Hematopoietic multipotent progenitor cell treated with erythropoietin and hydrocortisone succinate and interleukin-3 and kit ligand, for 4 days (in vitro differentiated cells): ENCODE data around the gene SUMO4.

ENCODE experiments used
- DNase-seq: peaks from one replicate; pipeline ENCODE4 v3.0.0-alpha.2; 2015

Gene SUMO4

GRCh38 chr6:149392093-149392492 lies 8.0 kb upstream of the SUMO4 start:
- DNase-seq, result no peak

DNA sequence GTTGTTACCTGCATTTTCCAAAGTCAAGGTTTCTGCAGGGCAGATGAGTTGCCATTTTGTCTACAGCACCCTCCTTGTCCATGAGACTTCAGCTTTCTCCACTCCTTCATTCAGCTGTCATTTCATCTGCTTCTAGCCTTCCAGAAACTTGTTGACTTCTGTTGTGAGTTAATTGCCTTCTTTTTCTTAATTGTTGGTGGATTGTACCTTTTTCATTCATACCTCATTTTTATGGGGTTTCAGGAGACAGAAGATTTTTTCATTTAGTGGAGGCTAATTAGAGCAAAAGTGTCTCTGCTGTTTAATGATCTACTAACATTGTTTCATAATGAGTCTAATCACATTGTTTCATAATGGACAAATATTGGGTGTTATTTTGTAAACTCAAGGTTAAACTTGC lies 7.5 kb upstream of the SUMO4 start:
- DNase-seq, result no peak

GRCh38 chr6:149393002-149393679 lies 6.9 kb upstream of the SUMO4 start:
- DNase-seq, result no peak

- no peak for DNase-seq
Observed at GRCh38 chr6:149395185-149395584, 4.9 kb upstream of the SUMO4 start.

- DNase-seq, result no peak
Observed at GRCh38 chr6:149397384-149397783, 2.7 kb upstream of the SUMO4 start.

DNA sequence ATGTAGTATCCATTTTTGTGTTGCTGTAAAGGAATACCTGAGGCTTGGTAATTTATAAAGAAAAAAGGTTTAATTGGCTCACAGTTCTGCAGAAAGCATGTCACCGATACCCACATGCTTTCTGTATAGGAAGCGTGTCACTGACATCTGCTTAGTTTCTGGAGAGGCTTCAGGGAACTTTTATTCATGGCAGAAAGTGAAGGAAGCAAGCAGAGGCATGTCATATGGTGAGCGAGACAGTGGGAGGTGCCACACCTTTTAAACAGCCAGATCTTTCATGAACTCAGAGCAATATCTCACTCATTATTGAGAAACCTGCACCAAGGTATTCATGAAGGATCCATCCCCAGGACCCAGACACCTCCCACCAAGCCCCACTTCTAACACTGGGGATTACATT lies 3.5 kb downstream of the SUMO4 start:
- DNase-seq, result no peak

DNA sequence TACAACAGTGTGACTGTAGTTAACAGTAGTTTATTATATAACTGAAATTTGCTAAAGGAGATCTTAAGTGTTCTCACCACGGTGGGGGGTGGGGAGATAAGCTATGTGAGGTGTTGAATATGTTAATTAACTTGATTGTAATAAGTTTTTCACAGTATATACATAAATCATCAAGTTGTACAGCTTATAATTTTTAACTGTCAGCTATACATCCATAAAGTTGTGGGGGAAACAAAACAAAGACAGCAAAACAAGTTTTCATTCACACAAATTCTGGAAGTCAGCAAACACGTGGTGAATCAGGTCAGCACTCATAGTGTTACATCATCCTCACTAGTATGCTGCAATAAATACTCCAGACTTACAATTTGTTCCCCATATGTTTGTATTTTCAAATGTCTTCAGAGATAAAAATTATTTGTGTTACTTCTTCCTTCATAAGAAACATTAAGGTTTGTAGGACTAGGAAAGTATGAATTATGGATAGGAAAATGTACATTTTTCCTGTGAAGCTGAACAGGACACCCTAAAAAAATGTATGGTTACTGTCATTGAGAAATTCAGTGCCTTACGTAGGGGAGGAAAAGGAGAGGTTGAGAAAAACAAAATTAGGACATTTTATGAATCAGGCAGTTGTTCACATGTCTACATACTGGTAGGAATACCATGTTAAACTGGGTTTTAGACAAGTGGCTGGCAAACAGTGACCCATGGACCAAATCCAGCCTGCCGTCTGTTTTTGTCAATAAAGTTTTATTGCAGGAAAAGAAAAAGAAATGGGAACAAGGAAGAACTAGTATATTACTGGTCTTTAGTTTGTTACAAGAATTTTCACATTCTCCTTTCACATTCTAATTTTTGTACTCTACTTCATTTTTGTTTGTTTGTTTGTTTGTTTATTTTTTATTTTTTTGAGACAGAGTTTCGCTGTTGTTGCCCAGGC lies 6.0 kb downstream of the SUMO4 start:
- DNase-seq, result peak; percentile 56

- DNase-seq, result no peak
Observed at GRCh38 chr6:149409617-149410016, 9.6 kb downstream of the SUMO4 start.

GRCh38 chr6:149410557-149410956 lies 10.5 kb downstream of the SUMO4 start:
- DNase-seq, result no peak

- DNase-seq, result no peak
Observed at GRCh38 chr6:149414009-149414408, 13.9 kb downstream of the SUMO4 start.

GRCh38 chr6:149414821-149415220 lies 14.8 kb downstream of the SUMO4 start:
- no peak for DNase-seq

DNA sequence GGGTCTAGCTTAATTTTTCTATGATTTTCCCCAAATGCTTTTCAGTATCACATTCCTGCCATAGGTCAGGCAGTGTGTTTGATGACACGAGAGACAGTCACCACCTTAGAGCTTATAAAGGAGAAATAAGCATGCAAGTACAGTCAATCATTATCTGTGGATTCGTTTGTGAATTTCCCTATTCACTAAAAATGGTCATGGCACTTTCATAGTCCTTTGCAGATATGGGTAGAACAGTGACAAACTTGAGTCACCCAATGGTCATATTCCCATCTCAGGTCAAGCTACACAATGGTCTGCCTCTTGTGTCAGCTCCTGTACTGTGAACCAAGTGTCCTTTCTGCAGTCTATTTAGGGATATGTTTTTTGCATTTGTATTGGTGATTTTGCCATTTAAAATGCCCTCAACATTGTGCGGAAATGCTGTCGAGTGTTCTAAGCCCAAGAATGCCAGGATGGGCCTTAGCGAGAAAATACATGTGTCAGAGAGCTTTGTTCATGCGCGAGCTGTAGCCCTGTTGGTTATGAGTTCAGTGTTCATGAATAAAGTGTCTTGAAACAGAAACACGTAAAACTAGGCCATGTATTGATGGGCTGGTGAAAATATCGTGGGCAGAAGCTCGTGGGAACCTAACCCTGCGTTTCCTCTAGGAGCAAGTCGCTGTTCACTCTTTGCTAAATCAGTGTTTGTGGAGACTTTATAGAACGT lies 19.8 kb downstream of the SUMO4 start:
- DNase-seq, result no peak

- DNase-seq, result no peak
Observed at GRCh38 chr6:149421132-149421531, 21.1 kb downstream of the SUMO4 start.

DNA sequence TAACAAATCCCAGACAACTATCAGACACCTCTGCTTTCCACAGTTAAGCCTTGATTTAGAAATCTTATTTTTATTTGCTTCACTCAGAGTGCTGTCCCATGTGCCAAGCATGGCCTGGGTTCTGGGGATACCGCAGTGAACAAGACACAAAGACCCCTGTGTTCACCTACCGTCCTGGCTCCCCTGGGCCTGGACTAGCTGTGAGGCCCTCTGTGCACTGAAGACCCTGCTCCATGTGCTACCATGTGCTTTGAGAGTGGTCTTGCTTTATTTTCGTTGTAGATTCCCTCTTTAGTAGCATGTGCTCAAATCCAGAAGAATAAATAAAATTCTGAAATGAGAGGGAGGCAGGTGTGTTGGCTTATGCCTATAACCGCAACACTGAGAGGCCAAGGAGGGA lies 22.5 kb downstream of the SUMO4 start:
- DNase-seq, result no peak

GRCh38 chr6:149423964-149424440 lies 23.9 kb downstream of the SUMO4 start:
- no peak for DNase-seq

- DNase-seq, result no peak
Observed at GRCh38 chr6:149425224-149425623, 25.2 kb downstream of the SUMO4 start.

GRCh38 chr6:149425754-149426153 lies 25.7 kb downstream of the SUMO4 start:
- no peak for DNase-seq

- DNase-seq, result no peak
Observed at GRCh38 chr6:149428606-149429005, 28.5 kb downstream of the SUMO4 start.

DNA sequence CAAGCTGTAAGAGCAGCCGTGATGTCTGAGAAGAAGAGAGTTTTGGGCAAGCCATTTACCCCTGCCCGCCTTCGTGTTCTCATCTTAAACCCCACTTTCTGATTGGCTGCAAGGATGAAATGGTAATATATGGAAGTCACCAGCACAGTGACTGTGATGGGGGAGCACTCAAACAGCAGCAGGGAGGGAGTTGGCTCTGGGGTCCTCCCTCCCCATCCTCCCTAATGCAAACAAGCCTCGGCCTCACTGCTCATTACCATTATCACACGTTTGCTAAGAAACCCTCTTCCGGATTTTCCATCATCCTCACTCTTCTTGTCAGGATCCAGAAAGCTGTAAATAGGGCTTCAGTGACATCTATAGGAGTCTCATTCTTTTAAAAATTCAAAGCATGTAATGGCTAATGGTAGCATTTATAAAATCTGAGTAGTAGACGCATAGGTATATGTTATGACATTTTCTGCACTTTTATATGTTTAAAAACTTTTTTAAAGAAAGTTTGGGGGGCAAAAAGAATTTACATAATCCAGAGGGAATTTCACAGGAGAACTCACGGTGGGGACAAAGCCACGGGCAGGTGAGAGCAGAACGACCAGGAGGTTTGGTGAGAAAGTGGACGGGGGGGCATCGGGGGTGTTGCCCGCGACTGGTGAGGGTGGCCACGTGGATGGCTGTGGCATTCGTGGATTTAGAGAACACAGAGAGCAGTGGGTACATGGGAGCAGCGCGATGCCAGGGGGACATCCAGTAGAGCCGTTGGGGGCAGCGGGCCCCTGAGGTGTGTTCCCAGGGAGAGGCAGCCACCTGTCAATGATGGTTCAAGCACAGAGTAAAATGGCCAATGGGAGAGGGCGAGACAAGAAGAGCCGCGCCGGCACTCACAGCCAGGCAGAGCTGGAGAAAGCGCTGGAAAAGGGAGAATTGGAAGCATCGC lies 29.6 kb downstream of the SUMO4 start:
- DNase-seq, result no peak

GRCh38 chr6:149431905-149432775 lies 32.1 kb downstream of the SUMO4 start:
- DNase-seq, result peak; percentile 92

- no peak for DNase-seq
Observed at GRCh38 chr6:149433405-149433804, 33.3 kb downstream of the SUMO4 start.
